ENCODE measurements around the gene PHLDB1.
"Not testable (repeated sequence)": the region's sequence is repeated elsewhere in the genome, so short reads cannot be mapped to it uniquely, and the experiment has no call there.

PHLDB1 gene

GRCh38 chr11:118592616-118593367, 14.6 kb upstream of the PHLDB1 start:
- DNase-seq (ENCODE audit: extremely low spot score) = no peak
- ChIA-PET CTCF (interaction anchor here (0.7 to 1.0 kb wide), 2 partner anchors 10 to 20 kb away, joined by 3 read pairs; partner anchors contain the start of gene ARCN1), POLR2A (interaction anchor here (1.0 kb wide), 1 partner anchor 20 kb away, joined by 4 read pairs; the partner anchor contains the start of gene ARCN1)
- TF ChIP-seq FOXM1 (IDR thresholded peaks at IDR 0.05; ENCODE audit: borderline replicate concordance) (no peak), FOXA1 (IDR thresholded peaks at IDR 0.05) (no peak), CTBP1 (IDR thresholded peaks at IDR 0.05; ENCODE audit: borderline replicate concordance) (no peak), LEF1 (IDR thresholded peaks at IDR 0.05; ENCODE audit: borderline replicate concordance) (no peak), ELF4 (IDR thresholded peaks at IDR 0.05) (no peak), BHLHE40 (IDR thresholded peaks at IDR 0.05; ENCODE audit: borderline replicate concordance) (no peak), SUZ12 (IDR thresholded peaks at IDR 0.05) (no peak), NFRKB (IDR thresholded peaks at IDR 0.05) (no peak), ZNF384 (IDR thresholded peaks at IDR 0.05) (no peak), L3MBTL2 (conservative IDR thresholded peaks at IDR 0.05) (no peak), SP1 (IDR thresholded peaks at IDR 0.05) (no peak), ARNT (IDR thresholded peaks at IDR 0.05) (no peak), FOXK2 (IDR thresholded peaks at IDR 0.05) (no peak)
- TF ChIP-seq, protein P1, sequence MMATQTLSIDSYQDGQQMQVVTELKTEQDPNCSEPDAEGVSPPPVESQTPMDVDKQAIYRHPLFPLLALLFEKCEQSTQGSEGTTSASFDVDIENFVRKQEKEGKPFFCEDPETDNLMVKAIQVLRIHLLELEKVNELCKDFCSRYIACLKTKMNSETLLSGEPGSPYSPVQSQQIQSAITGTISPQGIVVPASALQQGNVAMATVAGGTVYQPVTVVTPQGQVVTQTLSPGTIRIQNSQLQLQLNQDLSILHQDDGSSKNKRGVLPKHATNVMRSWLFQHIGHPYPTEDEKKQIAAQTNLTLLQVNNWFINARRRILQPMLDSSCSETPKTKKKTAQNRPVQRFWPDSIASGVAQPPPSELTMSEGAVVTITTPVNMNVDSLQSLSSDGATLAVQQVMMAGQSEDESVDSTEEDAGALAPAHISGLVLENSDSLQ (IDR thresholded peaks at IDR 0.05) = no peak

- not testable (repeated sequence) for DNase-seq (ENCODE audit: extremely low spot score)
- TF ChIP-seq, protein P1 (IDR thresholded peaks at IDR 0.05) = 0 out of 2 replicates have a peak, but pooled peaks have one; percentile 18
- ChIA-PET POLR2A (interaction anchor here (2.0 kb wide), 1 partner anchor 27 kb away, joined by 5 read pairs; no protein-coding TSS in a partner anchor), CTCF (interaction anchor here (0.7 to 1.7 kb wide), 5 partner anchors 10 to 95 kb away, joined by 3 to 13 read pairs (median 4); no protein-coding TSS in a partner anchor)
Measured at GRCh38 chr11:118594984-118595383, 12.4 kb upstream of the PHLDB1 start.

DNA sequence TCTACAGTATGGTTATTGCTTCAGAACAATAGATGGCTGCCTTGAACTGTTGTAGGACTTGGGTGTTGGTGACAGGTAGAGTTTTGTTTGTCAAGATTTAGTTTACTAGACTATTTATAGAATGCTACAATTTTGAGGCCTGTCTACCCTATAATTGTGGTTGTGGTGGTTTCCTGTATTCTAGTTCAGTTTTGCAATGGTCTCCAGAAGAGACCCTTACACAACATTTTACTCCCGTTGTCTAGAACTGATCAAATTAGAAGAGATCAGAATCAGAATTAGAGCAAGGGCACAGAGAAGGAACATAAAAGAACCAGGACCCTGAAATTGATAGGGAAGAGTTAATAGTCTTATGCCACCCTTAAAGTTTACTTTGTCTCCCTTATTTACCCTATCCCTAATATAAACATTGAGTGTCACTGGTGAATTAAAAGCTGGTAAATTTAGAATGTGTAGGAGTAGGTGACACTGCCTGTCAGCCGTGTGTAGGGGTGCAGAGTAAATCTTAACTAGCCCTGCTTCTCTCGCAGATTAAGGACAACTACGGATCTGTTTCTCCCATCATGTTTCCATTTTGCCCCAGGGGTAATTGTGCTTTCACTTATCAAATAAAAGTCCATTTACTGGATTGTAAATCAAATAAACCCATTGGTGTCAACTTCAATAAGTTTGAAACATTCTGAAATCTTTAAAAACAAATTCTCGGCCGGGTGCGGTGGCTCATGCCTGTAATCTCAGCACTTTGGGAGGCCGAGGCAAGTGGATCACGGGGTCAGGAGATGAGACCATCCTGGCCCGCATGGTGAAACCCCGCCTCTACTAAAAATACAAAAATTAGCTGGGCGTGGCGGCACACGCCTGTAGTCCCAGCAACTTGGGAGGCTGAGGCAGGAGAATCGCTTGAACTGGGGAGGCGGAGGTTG, 10.9 kb upstream of the PHLDB1 start:
- ChIA-PET POLR2A (no interaction called here), CTCF (no interaction called here)
- TF ChIP-seq L3MBTL2 (conservative IDR thresholded peaks at IDR 0.05) (no peak), ARNT (IDR thresholded peaks at IDR 0.05) (no peak), ELF4 (IDR thresholded peaks at IDR 0.05) (no peak), BHLHE40 (IDR thresholded peaks at IDR 0.05; ENCODE audit: borderline replicate concordance) (no peak), CTBP1 (IDR thresholded peaks at IDR 0.05; ENCODE audit: borderline replicate concordance) (no peak), ZNF384 (IDR thresholded peaks at IDR 0.05) (no peak), FOXM1 (IDR thresholded peaks at IDR 0.05; ENCODE audit: borderline replicate concordance) (no peak), SP1 (IDR thresholded peaks at IDR 0.05) (no peak), FOXK2 (IDR thresholded peaks at IDR 0.05) (no peak), NFRKB (IDR thresholded peaks at IDR 0.05) (no peak), TARDBP (IDR thresholded peaks at IDR 0.05) (no peak), SUZ12 (IDR thresholded peaks at IDR 0.05) (no peak), FOXA1 (IDR thresholded peaks at IDR 0.05) (no peak)
- DNase-seq (ENCODE audit: extremely low spot score) = no peak

DNA sequence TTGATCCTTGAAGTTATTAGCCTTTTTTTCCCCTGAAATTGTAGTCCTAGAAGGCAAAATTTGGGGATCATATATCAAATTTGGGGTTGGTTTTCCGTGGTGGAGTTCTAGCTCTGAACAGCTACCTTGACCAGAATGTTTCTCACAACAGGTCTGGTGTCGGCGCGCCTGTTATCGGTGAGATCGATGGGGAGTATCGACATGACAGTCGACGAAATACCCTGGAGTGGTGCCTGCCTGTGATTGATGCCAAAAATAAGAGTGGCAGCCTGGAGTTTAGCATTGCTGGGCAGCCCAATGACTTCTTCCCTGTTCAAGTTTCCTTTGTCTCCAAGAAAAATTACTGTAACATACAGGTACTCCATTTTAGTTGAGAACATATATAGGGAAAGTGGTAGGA, 9.9 kb upstream of the PHLDB1 start:
- CTCF ChIA-PET = no interaction called here
- POLR2A ChIA-PET = no interaction called here
- TF ChIP-seq, protein P1 (IDR thresholded peaks at IDR 0.05) = no peak
- DNase-seq (ENCODE audit: extremely low spot score) = no peak

GRCh38 chr11:118602331-118602730, 5.1 kb upstream of the PHLDB1 start:
- TF ChIP-seq LEF1 (IDR thresholded peaks at IDR 0.05; ENCODE audit: borderline replicate concordance) (no peak), HDGF (IDR thresholded peaks at IDR 0.05; ENCODE audit: borderline replicate concordance) (no peak), FOXK2 (IDR thresholded peaks at IDR 0.05) (no peak), ELF4 (IDR thresholded peaks at IDR 0.05) (no peak), BHLHE40 (IDR thresholded peaks at IDR 0.05; ENCODE audit: borderline replicate concordance) (no peak), FOXA1 (IDR thresholded peaks at IDR 0.05) (no peak), ZNF384 (IDR thresholded peaks at IDR 0.05) (no peak), FOXM1 (IDR thresholded peaks at IDR 0.05; ENCODE audit: borderline replicate concordance) (no peak), TARDBP (IDR thresholded peaks at IDR 0.05) (no peak)
- no peak for DNase-seq (ENCODE audit: extremely low spot score)
- ChIA-PET CTCF (interaction anchor here (0.5 kb wide), 1 partner anchor 10 kb away, joined by 3 read pairs; no protein-coding TSS in a partner anchor), POLR2A (interaction anchor here (0.7 kb wide), 1 partner anchor 33 kb away, joined by 3 read pairs; no protein-coding TSS in a partner anchor)

GRCh38 chr11:118603709-118604108, 3.7 kb upstream of the PHLDB1 start:
- POLR2A ChIA-PET = interaction anchor here (1.2 to 1.4 kb wide), 2 partner anchors 17 to 189 kb away, joined by 3 to 5 read pairs; no protein-coding TSS in a partner anchor
- CTCF ChIA-PET; DNase-seq (ENCODE audit: extremely low spot score): not testable (repeated sequence)
